ENCODE measurements around the gene CAMTA1.

- no peak for TF ChIP-seq CTCF (IDR thresholded peaks at IDR 0.05; ENCODE audit: insufficient read depth, low read depth, low read length)
- no peak for TF ChIP-seq EZH2 (IDR thresholded peaks at IDR 0.05; ENCODE audit: insufficient read depth, low read length)
Measured at GRCh38 chr1:7352364-7352763, 567.1 kb downstream of the CAMTA1 start.

All from astrocyte (in vitro differentiated cells and primary cell).